ENCODE measurements around the gene SOAT1. TPM values are rescaled to one million over a fixed set of nuclear protein-coding genes. Genes with fewer than 3 reads are reported as not detected.

Gene SOAT1
- total RNA-seq, 1 experiment from 2014 or later = 43.0 TPM

GRCh38 chr1:179318491-179318890, 24.9 kb downstream of the SOAT1 start:
- Mint-ChIP-seq H3K4me1 (ENCODE audit: low read depth, unreplicated experiment) (peaks cover 5% of the 10 kb centered on the region), H3K27me3 (ENCODE audit: insufficient read depth, unreplicated experiment) (no peaks in the 10 kb centered on the region), H3K36me3 (ENCODE audit: insufficient read depth, unreplicated experiment) (peaks cover 17% of the 10 kb centered on the region), H3K9me3 (ENCODE audit: unreplicated experiment) (no peaks in the 10 kb centered on the region), H3K4me3 (ENCODE audit: unreplicated experiment) (no peak overlapping the region), H3K27ac (ENCODE audit: unreplicated experiment) (no peak overlapping the region)
- H3K9me3 ChIP-seq = no peaks in the 10 kb centered on the region
- no peak for DNase-seq
- no peak overlapping the region for H3K4me3 ChIP-seq (ENCODE audit: low read depth, low read length)
- no peaks in the 10 kb centered on the region for H3K4me1 ChIP-seq
- BruUV-seq (replicated peaks) = no TSS peak
- CTCF ChIA-PET = no interaction called here
- POLR2A ChIA-PET = no interaction called here
- no peaks in the 10 kb centered on the region for H3K36me3 ChIP-seq (ENCODE audit: control insufficient read depth, insufficient read depth, low read length)
- no peak for TF ChIP-seq CTCF (IDR thresholded peaks at IDR 0.05; ENCODE audit: insufficient read depth in 1 of 2, low read depth in 1 of 2, low read length in 1 of 2, severe bottlenecking in 1 of 2, unreplicated experiment in 1 of 2)
- intact Hi-C loops (cut with micrococcal nuclease; ENCODE audit: unreplicated experiment) = no loop called here
- no peaks in the 10 kb centered on the region for H3K27me3 ChIP-seq (replicated peaks; ENCODE audit: control insufficient read depth, insufficient read depth, low read length)

- no peak overlapping the region for H3K4me3 ChIP-seq (ENCODE audit: low read depth, low read length)
- H3K36me3 ChIP-seq (ENCODE audit: control insufficient read depth, insufficient read depth, low read length) = no peaks in the 10 kb centered on the region
- CTCF ChIA-PET = no interaction called here
- DNase-seq = no peak
- peaks cover 5% of the 10 kb centered on the region for H3K4me1 Mint-ChIP-seq (ENCODE audit: low read depth, unreplicated experiment)
- no peak for TF ChIP-seq CTCF (IDR thresholded peaks at IDR 0.05; ENCODE audit: insufficient read depth in 1 of 2, low read depth in 1 of 2, low read length in 1 of 2, severe bottlenecking in 1 of 2, unreplicated experiment in 1 of 2)
- POLR2A ChIA-PET = no interaction called here
- H3K4me1 ChIP-seq = no peaks in the 10 kb centered on the region
- no peaks in the 10 kb centered on the region for H3K27me3 Mint-ChIP-seq (ENCODE audit: insufficient read depth, unreplicated experiment)
- no TSS peak for BruUV-seq (replicated peaks)
- peaks cover 23% of the 10 kb centered on the region for H3K36me3 Mint-ChIP-seq (ENCODE audit: insufficient read depth, unreplicated experiment)
- H3K27me3 ChIP-seq (replicated peaks; ENCODE audit: control insufficient read depth, insufficient read depth, low read length) = no peaks in the 10 kb centered on the region
- no peaks in the 10 kb centered on the region for H3K9me3 Mint-ChIP-seq (ENCODE audit: unreplicated experiment)
- intact Hi-C loops (cut with micrococcal nuclease; ENCODE audit: unreplicated experiment) = no loop called here
- no peak overlapping the region for H3K27ac Mint-ChIP-seq (ENCODE audit: unreplicated experiment)
- H3K9me3 ChIP-seq = no peaks in the 10 kb centered on the region
- no peak overlapping the region for H3K4me3 Mint-ChIP-seq (ENCODE audit: unreplicated experiment)
These were observed 28.1 kb downstream of the SOAT1 start for GRCh38 chr1:179321533-179322216.

GRCh38 chr1:179322557-179322956, 29.0 kb downstream of the SOAT1 start:
- Histone ChIP-seq H3K36me3 (ENCODE audit: control insufficient read depth, insufficient read depth, low read length) (no peaks in the 10 kb centered on the region), H3K4me3 (ENCODE audit: low read depth, low read length) (no peak overlapping the region), H3K4me1 (no peaks in the 10 kb centered on the region), H3K9me3 (no peaks in the 10 kb centered on the region), H3K27me3 (replicated peaks; ENCODE audit: control insufficient read depth, insufficient read depth, low read length) (no peaks in the 10 kb centered on the region)
- no peak for DNase-seq
- peaks cover 26% of the 10 kb centered on the region for H3K36me3 Mint-ChIP-seq (ENCODE audit: insufficient read depth, unreplicated experiment)
- no TSS peak for BruUV-seq (replicated peaks)
- H3K9me3 Mint-ChIP-seq (ENCODE audit: unreplicated experiment) = no peaks in the 10 kb centered on the region
- peaks cover 5% of the 10 kb centered on the region for H3K4me1 Mint-ChIP-seq (ENCODE audit: low read depth, unreplicated experiment)
- ChIA-PET POLR2A (no interaction called here), CTCF (no interaction called here)
- intact Hi-C loops (cut with micrococcal nuclease; ENCODE audit: unreplicated experiment) = no loop called here
- no peaks in the 10 kb centered on the region for H3K27me3 Mint-ChIP-seq (ENCODE audit: insufficient read depth, unreplicated experiment)
- TF ChIP-seq CTCF (IDR thresholded peaks at IDR 0.05; ENCODE audit: insufficient read depth in 1 of 2, low read depth in 1 of 2, low read length in 1 of 2, severe bottlenecking in 1 of 2, unreplicated experiment in 1 of 2) = no peak
- H3K4me3 Mint-ChIP-seq (ENCODE audit: unreplicated experiment) = no peak overlapping the region
- no peak overlapping the region for H3K27ac Mint-ChIP-seq (ENCODE audit: unreplicated experiment)
